ENCODE results near the gene TRIM46.
A peak's percentile ranks its signal among the peaks of the same experiment; 100 is the strongest.

TRIM46 gene, protein sequence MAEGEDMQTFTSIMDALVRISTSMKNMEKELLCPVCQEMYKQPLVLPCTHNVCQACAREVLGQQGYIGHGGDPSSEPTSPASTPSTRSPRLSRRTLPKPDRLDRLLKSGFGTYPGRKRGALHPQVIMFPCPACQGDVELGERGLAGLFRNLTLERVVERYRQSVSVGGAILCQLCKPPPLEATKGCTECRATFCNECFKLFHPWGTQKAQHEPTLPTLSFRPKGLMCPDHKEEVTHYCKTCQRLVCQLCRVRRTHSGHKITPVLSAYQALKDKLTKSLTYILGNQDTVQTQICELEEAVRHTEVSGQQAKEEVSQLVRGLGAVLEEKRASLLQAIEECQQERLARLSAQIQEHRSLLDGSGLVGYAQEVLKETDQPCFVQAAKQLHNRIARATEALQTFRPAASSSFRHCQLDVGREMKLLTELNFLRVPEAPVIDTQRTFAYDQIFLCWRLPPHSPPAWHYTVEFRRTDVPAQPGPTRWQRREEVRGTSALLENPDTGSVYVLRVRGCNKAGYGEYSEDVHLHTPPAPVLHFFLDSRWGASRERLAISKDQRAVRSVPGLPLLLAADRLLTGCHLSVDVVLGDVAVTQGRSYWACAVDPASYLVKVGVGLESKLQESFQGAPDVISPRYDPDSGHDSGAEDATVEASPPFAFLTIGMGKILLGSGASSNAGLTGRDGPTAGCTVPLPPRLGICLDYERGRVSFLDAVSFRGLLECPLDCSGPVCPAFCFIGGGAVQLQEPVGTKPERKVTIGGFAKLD

GRCh38 chr1:155173478-155174323, at the start of gene TRIM46:
Gene TRIM46, plus strand, starts transcription at chr1:155173849. Its CDS starts 118 bp downstream, at chr1:155173967.
- DNase-seq (ENCODE audit: low spot score), result peak; percentile 61

GRCh38 chr1:155124503-155125463, 48.9 kb upstream of the TRIM46 start:
- no peak for DNase-seq (ENCODE audit: low spot score)

GRCh38 chr1:155125511-155125945, 48.1 kb upstream of the TRIM46 start:
- no peak for DNase-seq (ENCODE audit: low spot score)

- peak; percentile 79 for DNase-seq (ENCODE audit: low spot score)
Measured at GRCh38 chr1:155125946-155126555, 47.6 kb upstream of the TRIM46 start.

DNA sequence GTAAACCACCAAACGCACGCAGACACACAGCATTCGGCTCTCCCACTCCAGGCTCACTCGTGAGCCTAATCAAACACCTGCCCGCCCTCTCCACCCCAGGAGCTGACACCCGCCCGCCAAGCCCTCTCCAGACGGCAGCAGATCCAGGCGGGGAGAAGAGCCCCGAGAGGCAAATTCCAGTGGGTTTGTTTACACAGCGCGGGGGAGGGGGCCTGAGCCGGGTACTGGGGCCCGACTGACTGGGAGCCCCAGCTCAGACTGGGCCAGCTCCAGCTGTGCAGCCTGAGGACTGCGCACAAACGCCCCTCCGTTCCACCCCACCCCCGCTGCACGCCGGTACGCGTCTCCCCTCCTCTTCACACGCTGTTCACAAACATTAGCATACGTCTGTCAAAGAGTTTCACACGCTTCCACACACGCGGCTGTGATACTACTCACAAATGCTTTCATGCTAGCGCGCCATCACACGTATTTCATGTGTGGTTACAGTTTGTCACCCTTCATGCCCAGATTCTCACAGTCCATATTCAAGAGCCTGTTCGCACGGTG, 47.0 kb upstream of the TRIM46 start:
- DNase-seq (ENCODE audit: low spot score), result no peak

GRCh38 chr1:155127105-155127966, 46.3 kb upstream of the TRIM46 start, which contains the start of gene EFNA1:
Gene EFNA1, plus strand, starts transcription at chr1:155127876. Its CDS starts 102 bp downstream, at chr1:155127978.
- DNase-seq (ENCODE audit: low spot score), result no peak

DNA sequence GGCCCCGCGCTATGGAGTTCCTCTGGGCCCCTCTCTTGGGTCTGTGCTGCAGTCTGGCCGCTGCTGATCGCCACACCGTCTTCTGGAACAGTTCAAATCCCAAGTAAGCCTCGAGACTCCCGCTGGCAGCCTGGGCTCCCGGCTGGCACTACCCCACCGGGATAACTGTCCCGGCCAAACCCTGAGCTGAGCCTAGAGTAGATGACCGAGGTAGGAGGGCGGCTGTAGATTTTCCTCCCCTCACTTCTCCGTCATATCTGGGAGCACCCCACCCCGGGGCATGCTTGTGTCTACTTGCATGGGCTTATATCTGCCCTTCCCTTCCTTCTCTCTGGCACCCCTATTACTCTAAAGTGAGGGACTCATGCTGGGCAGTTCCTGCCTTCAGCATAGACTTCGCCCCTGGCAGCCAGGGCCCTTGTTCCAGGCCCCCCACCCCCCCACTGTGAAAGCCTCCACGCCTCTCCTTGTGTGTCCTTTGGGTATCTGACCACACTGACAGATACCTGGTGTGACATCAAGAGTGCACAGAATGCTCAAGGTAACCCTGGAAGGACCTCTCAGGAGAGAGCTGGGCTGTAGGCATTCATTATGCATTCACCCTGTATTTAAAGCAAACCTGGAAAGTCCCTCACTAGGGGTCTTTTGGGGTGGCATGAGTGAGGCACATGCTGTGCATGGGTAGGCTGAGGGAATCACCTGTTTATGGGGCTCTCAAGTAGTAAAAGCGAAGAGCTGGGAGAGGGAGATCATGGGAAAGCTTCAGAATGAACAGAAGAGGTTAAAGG, 45.5 kb upstream of the TRIM46 start:
- DNase-seq (ENCODE audit: low spot score), result no peak

GRCh38 chr1:155128755-155129473, 44.7 kb upstream of the TRIM46 start:
- no peak for DNase-seq (ENCODE audit: low spot score)

DNA sequence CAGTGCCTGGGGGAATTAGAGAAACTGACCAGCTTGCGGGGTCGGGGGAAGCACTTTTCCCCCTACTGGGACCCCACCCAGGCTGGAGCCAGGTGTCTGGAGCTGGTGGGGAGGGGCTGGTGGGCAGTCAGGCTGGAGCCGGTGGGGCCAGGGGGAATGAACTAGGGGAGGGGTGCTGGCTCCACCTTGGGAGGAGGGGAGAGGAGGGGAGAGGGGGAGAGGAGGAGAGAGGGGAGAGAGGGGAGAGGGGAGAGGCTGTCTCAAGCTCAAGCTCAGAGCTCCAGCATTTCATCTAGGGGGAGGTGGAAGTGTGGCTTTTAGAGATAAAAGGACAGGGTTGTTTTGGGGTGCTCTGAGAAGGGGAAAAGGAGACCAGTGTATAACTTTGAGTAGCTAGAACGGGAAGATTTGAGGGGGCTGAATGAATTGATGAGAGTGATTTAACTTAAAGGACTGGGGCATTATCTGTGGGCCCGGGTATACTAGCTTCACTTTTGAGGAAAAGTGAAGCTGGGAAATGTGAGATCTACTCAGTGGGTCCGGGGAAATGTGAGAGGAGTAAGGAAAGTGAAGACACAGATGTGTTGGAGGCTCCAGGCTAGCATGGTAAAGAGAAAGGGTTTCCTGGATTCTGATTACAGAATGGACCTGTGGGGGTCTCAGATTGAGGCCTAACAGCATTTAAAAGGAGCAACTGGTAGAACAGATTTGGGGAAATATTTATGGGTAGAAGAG, 43.2 kb upstream of the TRIM46 start:
- DNase-seq (ENCODE audit: low spot score), result no peak

DNA sequence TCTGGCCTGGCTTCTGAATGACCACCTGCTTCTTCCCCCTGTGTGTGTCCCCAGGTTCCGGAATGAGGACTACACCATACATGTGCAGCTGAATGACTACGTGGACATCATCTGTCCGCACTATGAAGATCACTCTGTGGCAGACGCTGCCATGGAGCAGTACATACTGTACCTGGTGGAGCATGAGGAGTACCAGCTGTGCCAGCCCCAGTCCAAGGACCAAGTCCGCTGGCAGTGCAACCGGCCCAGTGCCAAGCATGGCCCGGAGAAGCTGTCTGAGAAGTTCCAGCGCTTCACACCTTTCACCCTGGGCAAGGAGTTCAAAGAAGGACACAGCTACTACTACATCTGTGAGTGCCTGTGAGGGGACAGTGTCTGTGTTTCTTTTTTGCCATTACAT, 42.4 kb upstream of the TRIM46 start:
- no peak for DNase-seq (ENCODE audit: low spot score)

GRCh38 chr1:155131856-155132255, 41.8 kb upstream of the TRIM46 start:
- no peak for DNase-seq (ENCODE audit: low spot score)

DNA sequence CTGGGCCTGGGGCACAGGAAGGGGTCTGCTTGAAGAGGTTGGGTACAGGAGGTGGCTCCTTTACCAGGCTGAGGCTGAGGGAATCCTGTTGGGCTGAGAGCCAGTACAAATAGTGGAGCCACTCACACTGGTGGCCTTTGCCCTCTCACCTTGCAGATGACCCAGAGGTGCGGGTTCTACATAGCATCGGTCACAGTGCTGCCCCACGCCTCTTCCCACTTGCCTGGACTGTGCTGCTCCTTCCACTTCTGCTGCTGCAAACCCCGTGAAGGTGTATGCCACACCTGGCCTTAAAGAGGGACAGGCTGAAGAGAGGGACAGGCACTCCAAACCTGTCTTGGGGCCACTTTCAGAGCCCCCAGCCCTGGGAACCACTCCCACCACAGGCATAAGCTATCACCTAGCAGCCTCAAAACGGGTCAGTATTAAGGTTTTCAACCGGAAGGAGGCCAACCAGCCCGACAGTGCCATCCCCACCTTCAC, 39.8 kb upstream of the TRIM46 start:
- DNase-seq (ENCODE audit: low spot score), result no peak

GRCh38 chr1:155134322-155134721, 39.3 kb upstream of the TRIM46 start:
- no peak for DNase-seq (ENCODE audit: low spot score)

- DNase-seq (ENCODE audit: low spot score), result peak; percentile 83
Measured at GRCh38 chr1:155134880-155135414, 38.7 kb upstream of the TRIM46 start.

DNA sequence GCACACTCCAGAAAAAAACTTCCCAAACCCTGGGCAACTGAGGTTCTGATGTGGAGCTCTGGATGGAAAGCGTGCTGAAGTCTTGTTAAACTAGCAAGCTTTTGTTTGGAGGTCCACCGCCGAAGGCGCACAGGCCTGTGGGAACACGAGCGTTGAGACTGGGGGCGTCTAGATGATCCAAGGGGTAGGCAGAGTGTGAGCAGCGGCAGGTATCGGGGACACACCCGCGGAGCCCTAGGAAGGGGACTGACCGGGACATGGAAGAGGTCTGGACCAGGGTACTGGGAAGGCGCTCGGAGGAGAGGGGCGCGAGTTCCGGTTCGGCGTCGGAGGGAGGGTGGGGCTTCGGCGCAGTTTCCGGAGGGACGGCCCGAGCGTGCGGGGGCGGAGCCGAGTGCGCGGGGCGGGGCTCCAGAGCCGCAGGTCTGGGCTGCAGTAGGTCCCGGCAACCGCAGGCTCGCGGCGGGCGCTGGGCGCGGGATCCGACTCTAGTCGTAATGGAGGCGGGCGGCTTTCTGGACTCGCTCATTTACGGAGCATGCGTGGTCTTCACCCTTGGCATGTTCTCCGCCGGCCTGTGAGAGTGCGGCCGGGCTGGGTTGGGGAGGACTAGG, 38.1 kb upstream of the TRIM46 start, which contains the start of gene SLC50A1:
TSS of gene SLC50A1 (plus strand) at position 438 of the 614 bp plus-strand sequence. CDS start at position 498, 60 bp downstream.
- peak; percentile 98 for DNase-seq (ENCODE audit: low spot score)

DNA sequence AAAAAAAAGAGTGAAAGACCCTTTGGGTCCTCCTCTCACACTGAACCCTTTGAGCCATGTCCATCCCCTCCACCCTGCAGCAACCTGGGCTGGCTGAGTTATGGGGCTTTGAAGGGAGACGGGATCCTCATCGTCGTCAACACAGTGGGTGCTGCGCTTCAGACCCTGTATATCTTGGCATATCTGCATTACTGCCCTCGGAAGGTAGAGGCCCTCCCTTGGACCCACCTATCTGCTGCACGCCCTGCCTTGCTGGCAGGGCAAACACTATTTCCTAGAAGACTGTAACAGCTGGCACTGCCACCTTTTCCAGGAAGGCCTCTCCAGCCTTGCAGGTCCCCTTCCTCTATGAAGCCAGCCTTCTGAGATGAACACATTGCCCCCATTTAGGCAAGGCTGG, 36.9 kb upstream of the TRIM46 start:
- no peak for DNase-seq (ENCODE audit: low spot score)
